ENCODE measurements around the gene YY1.
"Not testable (repeated sequence)": the region's sequence is repeated elsewhere in the genome, so short reads cannot be mapped to it uniquely, and the experiment has no call there.

YY1 gene

GRCh38 chr14:100307766-100308426, 69.0 kb downstream of the YY1 start:
- H3K4me3 ChIP-seq (ENCODE audit: low read depth, low read length), result no peak overlapping the region

GRCh38 chr14:100308427-100308792, 69.5 kb downstream of the YY1 start:
- not testable (repeated sequence) for H3K4me3 ChIP-seq (ENCODE audit: low read depth, low read length)

More at GRCh38 chr14:100307766-100308426, 69.0 kb downstream of the YY1 start:
- no peak for TF ChIP-seq CTCF (IDR thresholded peaks at IDR 0.05; ENCODE audit: borderline replicate concordance, insufficient read depth, low read depth, low read length)

GRCh38 chr14:100309028-100309737, 70.2 kb downstream of the YY1 start:
- no peak for TF ChIP-seq CTCF (IDR thresholded peaks at IDR 0.05; ENCODE audit: borderline replicate concordance, insufficient read depth, low read depth, low read length)
- H3K4me3 ChIP-seq (ENCODE audit: low read depth, low read length), result no peak overlapping the region

GRCh38 chr14:100312110-100312876, 73.3 kb downstream of the YY1 start:
- not testable (repeated sequence) for H3K4me3 ChIP-seq (ENCODE audit: low read depth, low read length)

- no peak for TF ChIP-seq CTCF (IDR thresholded peaks at IDR 0.05; ENCODE audit: borderline replicate concordance, insufficient read depth, low read depth, low read length)
- H3K4me3 ChIP-seq (ENCODE audit: low read depth, low read length), result no peak overlapping the region
Observed at GRCh38 chr14:100312877-100313400, 74.0 kb downstream of the YY1 start.

GRCh38 chr14:100313464-100314230, 74.7 kb downstream of the YY1 start:
- no peak overlapping the region for H3K4me3 ChIP-seq (ENCODE audit: low read depth, low read length)
- TF ChIP-seq CTCF (IDR thresholded peaks at IDR 0.05; ENCODE audit: borderline replicate concordance, insufficient read depth, low read depth, low read length), result no peak

GRCh38 chr14:100314724-100315123, 75.8 kb downstream of the YY1 start:
- H3K4me3 ChIP-seq (ENCODE audit: low read depth, low read length), result no peak overlapping the region
- TF ChIP-seq CTCF (IDR thresholded peaks at IDR 0.05; ENCODE audit: borderline replicate concordance, insufficient read depth, low read depth, low read length), result no peak

Measured in GM12875 (cell line).